HL-60 (cell line): ENCODE measurements around the gene METTL2B.

Experiments used
- DNase-seq, 2 experiments: peaks; one replicate each; pipeline ENCODE4 v3.0.0-alpha.2; 2010 to 2020; ENCODE audit warnings: low read depth in 1 of 2, low spot score in 1 of 2
- H3K27ac ChIP-seq: fragments of 250-450 bp; sonication (Bioruptor Pico); replicated peaks from 2 replicates; pipeline ENCODE4 v1.5.1; 2020; ENCODE audit warnings: mild to moderate bottlenecking, moderate library complexity
- H3K27me3 ChIP-seq: fragments of 250-450 bp; sonication (Bioruptor Pico); 2 replicates; pipeline ENCODE4 v1.5.1; 2021; ENCODE audit warnings: mild to moderate bottlenecking, moderate library complexity; ENCODE audit not compliant: insufficient read depth, poor library complexity, severe bottlenecking
- H3K4me3 ChIP-seq: replicated peaks from 2 replicates; pipeline ENCODE4 v1.5.1; 2011; ENCODE audit warnings: mild to moderate bottlenecking, control low read depth, low read length; ENCODE audit not compliant: insufficient read depth
- CTCF ChIP-seq: IDR thresholded peaks from one replicate; pipeline ENCODE4 v1.5.1; 2011; ENCODE audit warnings: low read length, control low read depth, inconsistent platforms; ENCODE audit not compliant: insufficient read depth
- GABPA ChIP-seq: IDR thresholded peaks from 2 replicates; pipeline ENCODE4 v1.6.1; 2012; ENCODE audit warnings: low read depth
- POLR2AphosphoS5 ChIP-seq: IDR thresholded peaks from 2 replicates; pipeline ENCODE4 v1.6.1; 2012; ENCODE audit warnings: low read depth
- SPI1 ChIP-seq: IDR thresholded peaks from 2 replicates; pipeline ENCODE4 v1.6.1; 2012; ENCODE audit warnings: low read depth, mild to moderate bottlenecking, borderline replicate concordance
- TF ChIP-seq, protein P1 (sequence below): IDR thresholded peaks from 2 replicates; pipeline ENCODE4 v1.6.1; 2012; ENCODE audit warnings: low read depth; ENCODE audit not compliant: insufficient replicate concordance

METTL2B gene

DNA sequence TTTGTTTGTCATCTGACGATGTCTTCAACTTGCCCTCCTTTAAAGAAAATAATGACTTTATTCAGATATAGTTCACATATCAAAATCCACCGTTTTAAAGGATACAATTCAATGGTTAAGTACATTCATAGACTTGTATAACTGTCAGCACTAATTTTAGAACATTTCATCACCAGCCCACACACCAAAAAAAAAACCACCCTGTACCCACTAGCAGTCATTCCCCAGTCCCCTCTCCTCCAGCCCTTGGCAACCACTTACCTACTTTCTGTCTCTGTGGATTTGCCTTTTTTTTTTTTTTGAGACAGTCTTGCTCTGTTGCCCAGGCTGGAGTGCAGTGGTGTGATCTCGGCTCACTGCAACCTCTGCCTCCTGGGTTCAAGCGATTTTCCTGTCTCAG is 26.1 kb upstream of the METTL2B start:
- Histone ChIP-seq H3K4me3 (no peak overlapping the region), H3K27me3 (no peaks in the 10 kb centered on the region), H3K27ac (peak overlapping the region; percentile 73)
- peak in 1 of 2 experiments; percentile 35 for DNase-seq
- TF ChIP-seq GABPA (no peak), POLR2AphosphoS5 (no peak), CTCF (no peak), SPI1 (no peak)
- TF ChIP-seq, protein P1, sequence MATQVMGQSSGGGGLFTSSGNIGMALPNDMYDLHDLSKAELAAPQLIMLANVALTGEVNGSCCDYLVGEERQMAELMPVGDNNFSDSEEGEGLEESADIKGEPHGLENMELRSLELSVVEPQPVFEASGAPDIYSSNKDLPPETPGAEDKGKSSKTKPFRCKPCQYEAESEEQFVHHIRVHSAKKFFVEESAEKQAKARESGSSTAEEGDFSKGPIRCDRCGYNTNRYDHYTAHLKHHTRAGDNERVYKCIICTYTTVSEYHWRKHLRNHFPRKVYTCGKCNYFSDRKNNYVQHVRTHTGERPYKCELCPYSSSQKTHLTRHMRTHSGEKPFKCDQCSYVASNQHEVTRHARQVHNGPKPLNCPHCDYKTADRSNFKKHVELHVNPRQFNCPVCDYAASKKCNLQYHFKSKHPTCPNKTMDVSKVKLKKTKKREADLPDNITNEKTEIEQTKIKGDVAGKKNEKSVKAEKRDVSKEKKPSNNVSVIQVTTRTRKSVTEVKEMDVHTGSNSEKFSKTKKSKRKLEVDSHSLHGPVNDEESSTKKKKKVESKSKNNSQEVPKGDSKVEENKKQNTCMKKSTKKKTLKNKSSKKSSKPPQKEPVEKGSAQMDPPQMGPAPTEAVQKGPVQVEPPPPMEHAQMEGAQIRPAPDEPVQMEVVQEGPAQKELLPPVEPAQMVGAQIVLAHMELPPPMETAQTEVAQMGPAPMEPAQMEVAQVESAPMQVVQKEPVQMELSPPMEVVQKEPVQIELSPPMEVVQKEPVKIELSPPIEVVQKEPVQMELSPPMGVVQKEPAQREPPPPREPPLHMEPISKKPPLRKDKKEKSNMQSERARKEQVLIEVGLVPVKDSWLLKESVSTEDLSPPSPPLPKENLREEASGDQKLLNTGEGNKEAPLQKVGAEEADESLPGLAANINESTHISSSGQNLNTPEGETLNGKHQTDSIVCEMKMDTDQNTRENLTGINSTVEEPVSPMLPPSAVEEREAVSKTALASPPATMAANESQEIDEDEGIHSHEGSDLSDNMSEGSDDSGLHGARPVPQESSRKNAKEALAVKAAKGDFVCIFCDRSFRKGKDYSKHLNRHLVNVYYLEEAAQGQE = no peak

DNA sequence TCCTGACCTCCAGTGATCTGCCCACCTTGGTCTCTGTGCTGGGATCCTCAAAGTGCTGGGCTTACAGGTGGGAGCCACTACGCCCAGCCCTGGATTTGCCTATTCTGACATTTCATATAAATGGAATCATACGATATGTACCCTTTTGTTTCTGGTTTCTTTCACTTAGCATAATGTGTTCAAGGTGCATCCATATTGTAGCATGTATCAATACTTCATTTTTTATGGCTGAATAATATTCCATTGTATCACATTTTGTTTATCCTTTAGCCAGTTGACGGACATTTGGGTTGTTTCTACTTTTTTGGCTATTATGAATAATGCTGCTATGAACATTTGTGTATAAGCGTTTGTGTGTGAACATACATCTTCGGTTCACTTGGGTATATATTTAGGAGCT is 25.6 kb upstream of the METTL2B start:
- TF ChIP-seq GABPA (no peak), POLR2AphosphoS5 (no peak), SPI1 (no peak)
- TF ChIP-seq, protein P1 = no peak
- H3K27me3 ChIP-seq = no peaks in the 10 kb centered on the region
- no peak for DNase-seq
- peak overlapping the region; percentile 73 for H3K27ac ChIP-seq
- no peak overlapping the region for H3K4me3 ChIP-seq

- TF ChIP-seq GABPA (no peak), SPI1 (no peak), CTCF (no peak), POLR2AphosphoS5 (no peak)
- TF ChIP-seq, protein P1 = no peak
- DNase-seq = no peak
- Histone ChIP-seq H3K4me3 (no peak overlapping the region), H3K27ac (no peak overlapping the region), H3K27me3 (no peaks in the 10 kb centered on the region)
Observed at GRCh38 chr7:128452552-128452951, 24.0 kb upstream of the METTL2B start.
